Activated CD4-positive, alpha-beta memory T cell treated with anti-CD3 and anti-CD28 coated beads for 36 hours (primary cell): Measurements from ENCODE around the gene SLC37A1. TPM values are rescaled to one million over a fixed set of nuclear protein-coding genes. Genes with fewer than 3 reads are reported as not detected.
A peak's percentile ranks its signal among the peaks of the same experiment; 100 is the strongest.

Experiments
- CTCF ChIA-PET: fragments of 350-600 bp; sonication (Branson Sonifier 250); formaldehyde crosslinking; loops from one replicate; lab custom pipeline; 2021; ENCODE audit warnings: antibody characterized with exemption, inconsistent platforms; lab: Charles Lee
- POLR2A ChIA-PET: fragments of 350-600 bp; sonication (Branson Sonifier 250); formaldehyde crosslinking; loops from one replicate; lab custom pipeline; 2021; ENCODE audit warnings: antibody characterized with exemption; lab: Charles Lee
- DNase-seq: peaks from one replicate; pipeline ENCODE4 v3.0.0-alpha.2; 2020
- H3K27ac Mint-ChIP-seq: one replicate; pipeline ENCODE4 v1.8.0; 2021; ENCODE audit warnings: mixed read lengths
- H3K27me3 Mint-ChIP-seq: one replicate; pipeline ENCODE4 v1.8.0; 2021; ENCODE audit warnings: mixed read lengths
- H3K36me3 Mint-ChIP-seq: one replicate; pipeline ENCODE4 v1.8.0; 2021; ENCODE audit warnings: mixed read lengths
- H3K4me1 Mint-ChIP-seq: one replicate; pipeline ENCODE4 v1.8.0; 2021; ENCODE audit warnings: low read depth, mixed read lengths
- H3K4me3 Mint-ChIP-seq: one replicate; pipeline ENCODE4 v1.8.0; 2021; ENCODE audit warnings: mild to moderate bottlenecking, mixed read lengths
- H3K9me3 Mint-ChIP-seq: one replicate; pipeline ENCODE4 v1.8.0; 2021; ENCODE audit warnings: mixed read lengths
- intact Hi-C: fragments of 100-400 bp; cut with micrococcal nuclease; formaldehyde crosslinking; loops from one replicate; pipeline ENCODE4 v1.15.1; 2023
- total RNA-seq, 2 experiments: library from RNA; stranded (reverse); gene quantifications; one replicate each; pipeline ENCODE4 v1.2.3, GENCODE V29; 2021

The SLC37A1 gene
- total RNA-seq, 2 experiments from 2014 or later: 21.1 to 21.2 TPM

DNA sequence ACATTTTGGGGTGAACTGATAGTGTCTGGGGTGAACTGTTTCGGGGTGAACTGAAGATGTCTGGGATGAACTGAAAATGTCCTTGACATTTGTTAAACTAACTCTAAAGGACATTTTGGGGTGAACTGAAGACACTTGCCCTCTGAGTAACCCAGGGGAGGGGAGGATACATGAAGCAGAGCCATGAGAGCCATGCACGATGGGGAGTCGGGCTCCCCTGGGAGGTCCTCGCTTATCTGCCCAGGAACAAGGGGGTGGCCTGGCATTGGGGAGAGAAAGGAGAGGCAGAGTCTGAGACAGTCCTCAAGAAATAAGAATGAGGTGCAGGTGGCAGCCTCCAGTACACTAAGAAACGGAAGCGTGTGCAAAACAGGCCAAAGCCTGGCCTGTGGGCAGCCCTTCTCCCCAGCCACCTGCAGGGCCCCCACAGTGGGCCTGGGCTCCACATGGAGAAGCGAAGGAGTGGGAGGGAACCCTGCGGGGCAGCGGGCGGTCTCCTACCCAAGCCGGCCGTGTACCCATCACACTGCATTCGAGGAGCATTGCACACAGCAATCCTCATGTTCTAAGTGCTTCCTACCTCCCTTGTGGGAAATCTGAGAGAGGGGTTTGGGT, 41.8 kb upstream of the SLC37A1 start:
- intact Hi-C loops: no loop called here
- POLR2A ChIA-PET: no interaction called here
- no peaks in the 10 kb centered on the region for H3K36me3 Mint-ChIP-seq
- no peak overlapping the region for H3K4me3 Mint-ChIP-seq
- H3K27ac Mint-ChIP-seq: no peak overlapping the region
- H3K27me3 Mint-ChIP-seq: peaks cover 1% of the 10 kb centered on the region
- DNase-seq: no peak
- CTCF ChIA-PET: no interaction called here
- peaks cover 15% of the 10 kb centered on the region for H3K4me1 Mint-ChIP-seq
- H3K9me3 Mint-ChIP-seq: no peaks in the 10 kb centered on the region

DNA sequence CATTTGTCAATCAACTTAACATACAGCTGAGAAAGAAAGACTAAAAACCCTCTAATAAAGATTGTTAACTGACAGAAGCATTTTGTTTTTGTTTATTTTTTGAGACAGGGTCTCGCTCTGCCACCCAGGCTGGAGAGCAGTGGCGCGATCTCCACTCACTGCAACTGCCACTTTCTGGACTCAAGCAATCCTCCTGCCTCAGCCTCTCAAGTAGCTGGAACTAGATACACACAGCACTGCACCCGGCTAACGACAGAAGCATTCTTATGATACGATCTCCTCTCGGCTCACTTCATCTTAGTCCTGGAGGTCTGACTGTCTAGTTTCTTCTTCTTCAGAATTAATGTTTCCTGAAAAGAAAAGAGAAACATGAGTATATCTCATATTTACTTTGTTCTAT, 41.1 kb upstream of the SLC37A1 start:
- CTCF ChIA-PET: no interaction called here
- Mint-ChIP-seq H3K4me1 (peaks cover 13% of the 10 kb centered on the region), H3K27me3 (peaks cover 4% of the 10 kb centered on the region), H3K9me3 (no peaks in the 10 kb centered on the region), H3K27ac (no peak overlapping the region), H3K36me3 (no peaks in the 10 kb centered on the region), H3K4me3 (no peak overlapping the region)
- peak; percentile 3 for DNase-seq
- intact Hi-C loops: no loop called here
- POLR2A ChIA-PET: no interaction called here

DNA sequence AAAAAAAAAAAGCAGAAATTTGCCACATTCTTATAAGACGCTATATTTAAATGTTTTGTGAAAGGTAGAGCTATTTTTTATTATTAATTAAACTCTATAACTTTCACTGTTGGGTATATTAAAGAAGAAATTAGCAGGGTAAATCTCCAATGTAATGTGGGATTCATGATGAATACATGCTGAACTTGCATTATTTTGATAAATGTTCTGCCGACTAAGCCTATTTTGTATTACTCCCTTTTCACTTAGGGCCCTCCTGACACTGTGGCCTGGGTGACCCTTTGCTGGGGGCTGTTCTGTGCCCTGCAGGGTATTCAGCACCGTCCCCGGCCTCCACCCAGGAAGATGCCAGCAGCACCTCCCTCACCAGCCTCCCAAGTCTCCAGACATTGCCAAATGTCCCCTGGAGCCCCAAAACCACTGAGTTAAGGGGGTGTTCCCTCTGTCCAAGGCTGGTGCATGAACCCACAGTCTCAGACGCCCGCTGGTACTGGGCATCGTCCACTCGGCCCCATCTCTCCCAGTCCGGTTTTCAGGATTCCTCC, 40.1 kb upstream of the SLC37A1 start:
- Mint-ChIP-seq H3K4me1 (peaks cover 12% of the 10 kb centered on the region), H3K36me3 (no peaks in the 10 kb centered on the region), H3K9me3 (no peaks in the 10 kb centered on the region), H3K4me3 (no peak overlapping the region), H3K27me3 (peaks cover 4% of the 10 kb centered on the region), H3K27ac (no peak overlapping the region)
- intact Hi-C loops: no loop called here
- CTCF ChIA-PET: no interaction called here
- POLR2A ChIA-PET: no interaction called here
- DNase-seq: no peak

- ChIA-PET POLR2A (no interaction called here), CTCF (no interaction called here)
- peaks cover 4% of the 10 kb centered on the region for H3K27me3 Mint-ChIP-seq
Observed at GRCh38 chr21:42474043-42474831, 39.4 kb upstream of the SLC37A1 start.

DNA sequence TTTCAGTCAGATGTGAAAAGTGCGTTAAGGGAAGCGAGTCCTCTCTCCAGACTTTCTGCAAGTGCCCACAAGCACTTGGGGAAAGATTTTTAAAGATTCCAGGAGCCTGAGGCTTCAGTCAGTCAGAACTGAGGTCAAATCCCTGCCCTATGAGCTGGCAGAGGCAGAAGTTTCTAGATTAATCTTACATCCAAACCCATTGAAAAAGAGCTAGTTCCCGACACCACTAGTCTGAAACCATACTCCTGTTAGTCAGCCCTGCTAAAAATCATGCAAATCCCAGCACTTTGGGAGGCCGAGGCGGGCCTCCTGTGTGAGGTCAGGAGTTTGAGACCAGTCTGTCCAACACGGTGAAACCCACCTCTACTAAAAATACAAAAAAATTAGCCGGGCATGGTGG, 38.6 kb upstream of the SLC37A1 start:
- POLR2A ChIA-PET: no interaction called here

More at GRCh38 chr21:42474043-42474831, 39.4 kb upstream of the SLC37A1 start:
- intact Hi-C loops: no loop called here
- DNase-seq: no peak
- Mint-ChIP-seq H3K4me1 (peaks cover 6% of the 10 kb centered on the region), H3K27ac (peak overlapping the region; percentile 11), H3K4me3 (no peak overlapping the region), H3K36me3 (no peaks in the 10 kb centered on the region), H3K9me3 (no peaks in the 10 kb centered on the region)

GRCh38 chr21:42475526-42476387, 37.9 kb upstream of the SLC37A1 start:
- intact Hi-C loops: no loop called here
- H3K27ac Mint-ChIP-seq: no peak overlapping the region
- CTCF ChIA-PET: no interaction called here
- POLR2A ChIA-PET: no interaction called here
- peaks cover 4% of the 10 kb centered on the region for H3K27me3 Mint-ChIP-seq
- no peak for DNase-seq
- no peaks in the 10 kb centered on the region for H3K36me3 Mint-ChIP-seq
- H3K4me1 Mint-ChIP-seq: peaks cover 4% of the 10 kb centered on the region
- no peak overlapping the region for H3K4me3 Mint-ChIP-seq
- no peaks in the 10 kb centered on the region for H3K9me3 Mint-ChIP-seq

More for the DNA sequence above, 38.6 kb upstream of the SLC37A1 start:
- Mint-ChIP-seq H3K36me3 (no peaks in the 10 kb centered on the region), H3K4me3 (no peak overlapping the region), H3K4me1 (peaks cover 4% of the 10 kb centered on the region), H3K9me3 (no peaks in the 10 kb centered on the region), H3K27ac (no peak overlapping the region), H3K27me3 (peaks cover 4% of the 10 kb centered on the region)
- no peak for DNase-seq
- CTCF ChIA-PET: no interaction called here
- intact Hi-C loops: no loop called here

- ChIA-PET POLR2A (no interaction called here), CTCF (interaction anchor here (0.8 kb wide), 1 partner anchor 9 kb away, joined by 3 read pairs; no protein-coding TSS in a partner anchor)
- intact Hi-C loops: no loop called here
Observed at GRCh38 chr21:42476388-42477331, 37.0 kb upstream of the SLC37A1 start.

GRCh38 chr21:42478504-42478903, 35.1 kb upstream of the SLC37A1 start:
- no peak for DNase-seq
- ChIA-PET POLR2A (no interaction called here), CTCF (interaction anchor here (1.3 kb wide), 1 partner anchor 10 kb away, joined by 6 read pairs; no protein-coding TSS in a partner anchor)
- no peaks in the 10 kb centered on the region for H3K36me3 Mint-ChIP-seq
- H3K27ac Mint-ChIP-seq: no peak overlapping the region
- intact Hi-C loops: no loop called here
- no peaks in the 10 kb centered on the region for H3K9me3 Mint-ChIP-seq
- H3K4me1 Mint-ChIP-seq: peaks cover 4% of the 10 kb centered on the region
- H3K4me3 Mint-ChIP-seq: no peak overlapping the region
- peaks cover 8% of the 10 kb centered on the region for H3K27me3 Mint-ChIP-seq

More at GRCh38 chr21:42476388-42477331, 37.0 kb upstream of the SLC37A1 start:
- H3K27me3 Mint-ChIP-seq: peaks cover 4% of the 10 kb centered on the region
- peaks cover 4% of the 10 kb centered on the region for H3K4me1 Mint-ChIP-seq
- H3K27ac Mint-ChIP-seq: no peak overlapping the region
- no peak for DNase-seq
- H3K36me3 Mint-ChIP-seq: no peaks in the 10 kb centered on the region
- no peak overlapping the region for H3K4me3 Mint-ChIP-seq
- H3K9me3 Mint-ChIP-seq: no peaks in the 10 kb centered on the region

DNA sequence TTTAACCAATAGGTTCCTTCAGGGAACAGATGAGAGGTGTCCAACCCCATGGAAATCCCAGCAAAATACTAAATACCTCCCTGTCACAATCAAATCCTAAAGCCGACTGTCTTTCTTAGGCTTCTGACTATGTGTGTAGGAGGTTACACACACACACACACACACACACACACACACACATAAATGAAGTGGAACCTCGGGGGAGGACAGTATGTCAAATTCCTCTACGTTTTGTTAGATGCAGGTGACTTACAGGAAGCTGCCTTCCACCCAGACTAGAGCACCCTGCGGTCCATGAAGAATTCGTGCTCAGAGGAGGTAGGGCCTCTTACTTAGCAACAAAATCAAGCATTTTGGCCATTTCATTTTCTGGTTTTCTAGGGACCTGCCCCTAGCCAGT, 34.1 kb upstream of the SLC37A1 start:
- POLR2A ChIA-PET: no interaction called here
- no peaks in the 10 kb centered on the region for H3K36me3 Mint-ChIP-seq
- intact Hi-C loops: no loop called here
- peaks cover 8% of the 10 kb centered on the region for H3K27me3 Mint-ChIP-seq
- H3K27ac Mint-ChIP-seq: no peak overlapping the region
- peaks cover under 1% of the 10 kb centered on the region for H3K4me1 Mint-ChIP-seq
- CTCF ChIA-PET: no interaction called here
- H3K9me3 Mint-ChIP-seq: no peaks in the 10 kb centered on the region
- H3K4me3 Mint-ChIP-seq: no peak overlapping the region
- no peak for DNase-seq

DNA sequence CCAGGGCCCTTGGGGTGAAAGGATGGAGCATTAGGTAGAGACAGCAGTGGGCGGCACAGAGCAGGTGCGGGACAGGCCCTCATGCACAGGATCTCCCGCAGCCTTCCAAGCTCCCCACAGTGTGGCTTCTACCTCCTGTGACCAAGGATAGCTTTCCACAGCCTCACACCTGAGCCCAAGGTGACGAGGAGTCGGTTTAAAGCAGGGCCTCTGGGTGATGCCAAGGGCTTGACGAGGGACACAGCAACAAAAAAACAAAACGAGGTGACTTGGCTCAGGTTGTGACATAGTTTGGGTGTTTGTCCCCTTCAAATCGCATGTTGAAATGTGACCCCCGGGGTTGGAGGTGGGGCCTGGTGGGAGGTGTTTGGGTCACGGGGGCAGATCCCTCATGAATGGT, 32.9 kb upstream of the SLC37A1 start:
- Mint-ChIP-seq H3K27ac (no peak overlapping the region), H3K36me3 (no peaks in the 10 kb centered on the region), H3K27me3 (peaks cover 8% of the 10 kb centered on the region), H3K9me3 (no peaks in the 10 kb centered on the region), H3K4me3 (no peak overlapping the region), H3K4me1 (no peaks in the 10 kb centered on the region)
- ChIA-PET POLR2A (no interaction called here), CTCF (interaction anchor here (0.6 kb wide), 1 partner anchor 14 kb away, joined by 3 read pairs; no protein-coding TSS in a partner anchor)
- no peak for DNase-seq
- intact Hi-C loops: no loop called here

GRCh38 chr21:42481169-42481568, 32.5 kb upstream of the SLC37A1 start:
- H3K4me3 Mint-ChIP-seq: no peak overlapping the region
- DNase-seq: no peak
- no peaks in the 10 kb centered on the region for H3K4me1 Mint-ChIP-seq
- peaks cover 7% of the 10 kb centered on the region for H3K27me3 Mint-ChIP-seq
- intact Hi-C loops: no loop called here
- no peaks in the 10 kb centered on the region for H3K36me3 Mint-ChIP-seq
- ChIA-PET POLR2A (no interaction called here), CTCF (no interaction called here)
- no peak overlapping the region for H3K27ac Mint-ChIP-seq
- H3K9me3 Mint-ChIP-seq: no peaks in the 10 kb centered on the region
